ENCODE results near the gene TRPM1.
A peak's percentile ranks its signal among the peaks of the same experiment; 100 is the strongest.

The TRPM1 gene

DNA sequence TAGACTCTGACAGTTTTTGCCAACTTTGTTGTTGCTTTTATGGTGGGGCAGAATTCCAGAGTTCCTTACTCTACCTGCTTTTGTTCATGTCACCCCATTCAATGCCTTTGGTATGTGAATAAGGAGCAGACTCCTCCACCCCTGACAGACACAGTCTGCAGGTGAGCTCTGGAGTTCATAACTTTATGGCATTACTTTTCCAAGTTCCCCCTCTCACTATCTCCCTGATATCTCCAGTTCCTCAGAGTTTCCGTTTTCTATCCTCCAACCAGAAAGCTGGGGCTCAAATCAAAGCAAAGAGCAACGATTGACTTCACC, 87.0 kb downstream of the TRPM1 start:
- no peaks in the 10 kb centered on the region for H3K27me3 ChIP-seq (replicated peaks; ENCODE audit: control insufficient read depth, insufficient read depth, low read length)
- DNase-seq (ENCODE audit: extremely low read depth, insufficient read length), result no peak
- TF ChIP-seq, protein P1, sequence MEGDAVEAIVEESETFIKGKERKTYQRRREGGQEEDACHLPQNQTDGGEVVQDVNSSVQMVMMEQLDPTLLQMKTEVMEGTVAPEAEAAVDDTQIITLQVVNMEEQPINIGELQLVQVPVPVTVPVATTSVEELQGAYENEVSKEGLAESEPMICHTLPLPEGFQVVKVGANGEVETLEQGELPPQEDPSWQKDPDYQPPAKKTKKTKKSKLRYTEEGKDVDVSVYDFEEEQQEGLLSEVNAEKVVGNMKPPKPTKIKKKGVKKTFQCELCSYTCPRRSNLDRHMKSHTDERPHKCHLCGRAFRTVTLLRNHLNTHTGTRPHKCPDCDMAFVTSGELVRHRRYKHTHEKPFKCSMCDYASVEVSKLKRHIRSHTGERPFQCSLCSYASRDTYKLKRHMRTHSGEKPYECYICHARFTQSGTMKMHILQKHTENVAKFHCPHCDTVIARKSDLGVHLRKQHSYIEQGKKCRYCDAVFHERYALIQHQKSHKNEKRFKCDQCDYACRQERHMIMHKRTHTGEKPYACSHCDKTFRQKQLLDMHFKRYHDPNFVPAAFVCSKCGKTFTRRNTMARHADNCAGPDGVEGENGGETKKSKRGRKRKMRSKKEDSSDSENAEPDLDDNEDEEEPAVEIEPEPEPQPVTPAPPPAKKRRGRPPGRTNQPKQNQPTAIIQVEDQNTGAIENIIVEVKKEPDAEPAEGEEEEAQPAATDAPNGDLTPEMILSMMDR (IDR thresholded peaks at IDR 0.05; ENCODE audit: insufficient read depth, low read length, poor library complexity, severe bottlenecking), result no peak
- no peak overlapping the region for H3K4me3 ChIP-seq (replicated peaks; ENCODE audit: low read depth, low read length)
- H3K36me3 ChIP-seq (ENCODE audit: control insufficient read depth, insufficient read depth, low read length), result no peaks in the 10 kb centered on the region

DNA sequence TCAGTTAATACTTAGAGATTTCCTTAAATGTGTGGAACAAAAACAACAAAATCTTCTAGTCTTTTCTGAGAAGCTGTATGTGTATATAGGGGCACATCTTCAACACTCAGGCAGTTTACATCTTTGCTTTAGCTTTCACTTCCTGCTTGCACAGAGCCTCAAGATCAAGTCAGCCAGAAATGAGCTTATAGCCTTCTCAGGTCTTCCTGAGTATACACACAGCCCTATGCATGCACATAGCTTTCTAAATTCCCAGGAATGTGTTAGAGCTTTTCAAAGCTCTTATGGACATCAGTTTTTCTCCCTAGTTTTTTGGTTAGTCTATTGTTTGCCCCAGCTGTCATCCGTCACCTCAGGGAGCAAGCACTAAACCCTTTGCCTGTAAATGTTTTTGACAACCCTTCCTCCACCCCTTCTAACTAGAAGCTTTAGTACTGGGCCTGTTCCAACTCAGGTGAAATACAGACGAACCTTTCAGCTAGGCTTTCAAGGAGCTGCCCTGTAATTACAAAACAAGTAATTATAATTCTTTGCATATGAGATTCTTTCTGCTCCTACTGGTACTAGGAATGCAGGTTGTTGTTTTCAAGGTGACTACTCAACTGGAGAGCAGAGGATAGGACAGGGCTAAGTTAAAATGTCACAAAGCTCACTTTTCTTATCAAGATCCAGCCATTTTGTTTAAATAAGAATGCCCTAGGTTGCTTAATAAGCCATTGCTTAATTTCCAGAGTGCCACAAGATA, 87.5 kb downstream of the TRPM1 start:
- peak; percentile 27 for DNase-seq (ENCODE audit: extremely low read depth, insufficient read length)
- Histone ChIP-seq H3K36me3 (ENCODE audit: control insufficient read depth, insufficient read depth, low read length) (no peaks in the 10 kb centered on the region), H3K27me3 (replicated peaks; ENCODE audit: control insufficient read depth, insufficient read depth, low read length) (no peaks in the 10 kb centered on the region), H3K4me3 (replicated peaks; ENCODE audit: low read depth, low read length) (no peak overlapping the region)
- TF ChIP-seq, protein P1 (IDR thresholded peaks at IDR 0.05; ENCODE audit: insufficient read depth, low read length, poor library complexity, severe bottlenecking), result no peak

DNA sequence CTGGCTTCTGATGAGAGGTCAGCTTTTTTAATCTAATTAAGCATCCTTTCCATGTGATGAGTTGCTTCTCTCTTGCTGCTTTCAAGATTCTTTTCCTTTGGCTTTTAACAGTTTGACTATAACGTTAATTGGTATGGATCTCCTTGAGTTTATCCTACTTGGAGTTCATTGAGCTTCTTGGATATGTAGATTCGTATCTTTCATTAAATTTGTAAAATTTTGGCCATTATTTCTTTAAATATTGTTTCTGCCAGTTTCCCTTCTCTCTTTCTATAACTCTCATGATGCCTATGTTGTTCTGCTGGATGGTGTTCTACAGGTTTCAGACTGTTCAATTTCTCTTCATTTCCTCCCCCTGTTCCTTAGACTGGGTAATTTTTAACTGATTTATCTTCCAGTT, 89.1 kb downstream of the TRPM1 start:
- H3K36me3 ChIP-seq (ENCODE audit: control insufficient read depth, insufficient read depth, low read length), result no peaks in the 10 kb centered on the region
- TF ChIP-seq, protein P1 (IDR thresholded peaks at IDR 0.05; ENCODE audit: insufficient read depth, low read length, poor library complexity, severe bottlenecking), result no peak

DNA sequence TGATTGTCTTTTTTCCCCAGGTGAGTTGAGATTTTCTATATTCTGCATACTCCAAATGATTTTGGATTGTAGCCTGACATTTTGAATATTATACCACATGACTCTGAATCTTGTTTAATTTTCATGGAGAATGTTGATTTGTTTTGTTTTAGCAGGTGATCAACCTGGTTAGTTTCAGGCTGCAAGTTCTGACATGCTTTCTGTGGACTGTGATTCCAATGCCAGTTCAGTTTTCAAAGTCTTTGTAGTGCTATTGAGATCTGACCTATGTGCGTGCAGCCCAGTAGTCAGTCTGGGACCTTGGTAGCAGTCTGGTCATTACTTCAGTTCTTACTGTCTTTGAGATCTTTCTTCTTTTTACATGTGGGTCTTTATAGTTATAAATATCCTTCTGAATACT, 91.5 kb downstream of the TRPM1 start:
- Histone ChIP-seq H3K4me3 (replicated peaks; ENCODE audit: low read depth, low read length) (no peak overlapping the region), H3K36me3 (ENCODE audit: control insufficient read depth, insufficient read depth, low read length) (no peaks in the 10 kb centered on the region), H3K27me3 (replicated peaks; ENCODE audit: control insufficient read depth, insufficient read depth, low read length) (no peaks in the 10 kb centered on the region)
- TF ChIP-seq, protein P1 (IDR thresholded peaks at IDR 0.05; ENCODE audit: insufficient read depth, low read length, poor library complexity, severe bottlenecking), result no peak
- no peak for DNase-seq (ENCODE audit: extremely low read depth, insufficient read length)

More for the DNA sequence above, 89.1 kb downstream of the TRPM1 start:
- no peak for DNase-seq (ENCODE audit: extremely low read depth, insufficient read length)
- no peak overlapping the region for H3K4me3 ChIP-seq (replicated peaks; ENCODE audit: low read depth, low read length)
- H3K27me3 ChIP-seq (replicated peaks; ENCODE audit: control insufficient read depth, insufficient read depth, low read length), result no peaks in the 10 kb centered on the region

DNA sequence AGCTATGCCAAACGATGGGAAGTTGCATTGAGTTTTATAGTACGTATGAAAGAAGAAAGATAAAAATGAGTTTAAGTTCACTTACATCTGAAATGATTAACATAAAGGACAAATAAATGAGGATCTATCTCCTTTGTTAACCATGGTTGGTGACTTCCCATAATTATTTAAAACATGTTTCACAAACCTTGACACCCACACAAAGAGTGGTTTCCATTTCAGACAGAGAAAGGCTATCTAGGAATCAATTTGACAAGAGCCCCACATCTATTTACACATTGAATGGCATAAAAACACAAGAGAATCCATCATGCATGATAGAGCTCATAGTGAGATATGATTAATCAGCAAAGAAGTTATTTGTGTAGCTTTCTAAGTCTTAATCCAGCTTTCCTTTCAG, 95.9 kb downstream of the TRPM1 start:
- TF ChIP-seq, protein P1 (IDR thresholded peaks at IDR 0.05; ENCODE audit: insufficient read depth, low read length, poor library complexity, severe bottlenecking), result no peak
- H3K27me3 ChIP-seq (replicated peaks; ENCODE audit: control insufficient read depth, insufficient read depth, low read length), result no peaks in the 10 kb centered on the region
- no peaks in the 10 kb centered on the region for H3K36me3 ChIP-seq (ENCODE audit: control insufficient read depth, insufficient read depth, low read length)
- H3K4me3 ChIP-seq (replicated peaks; ENCODE audit: low read depth, low read length), result no peak overlapping the region
- DNase-seq (ENCODE audit: extremely low read depth, insufficient read length), result peak; percentile 30
